LHCN-M2 (cell line): Measurements from ENCODE around the gene TFDP2. TPM values are rescaled to one million over a fixed set of nuclear protein-coding genes. Genes with fewer than 3 reads are reported as not detected.
"Not testable (repeated sequence)": the region's sequence is repeated elsewhere in the genome, so short reads cannot be mapped to it uniquely, and the experiment has no call there.

Source experiments
- DNase-seq: peaks from one replicate; pipeline ENCODE4 v3.0.0-alpha.2; 2012; ENCODE audit warnings: low read depth
- total RNA-seq: library from RNA; depleted of rRNA; stranded (reverse); fragments of >200 nt; gene quantifications from 2 replicates; pipeline ENCODE4 v1.2.3, GENCODE V29; 2014

TFDP2 gene
- total RNA-seq, 1 experiment from 2014 or later: 244 TPM

DNA sequence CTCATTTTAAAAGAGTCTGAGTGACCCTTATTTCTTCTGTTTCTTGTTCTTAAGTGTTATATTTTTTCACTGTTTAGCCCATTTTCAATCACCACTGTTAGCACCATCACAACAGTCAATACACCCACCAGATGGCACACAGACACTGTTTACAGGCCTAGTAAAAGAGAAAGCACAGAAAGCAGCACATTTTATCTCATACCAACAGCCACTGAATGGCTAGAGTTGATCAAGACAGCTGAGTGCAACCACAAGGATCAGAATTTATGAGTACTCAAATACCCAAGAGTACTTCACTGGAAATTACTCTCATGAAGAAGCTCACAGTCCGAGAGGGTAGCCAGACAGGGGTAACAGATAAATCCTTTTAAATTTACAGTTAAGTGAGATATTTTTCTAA is 127.0 kb downstream of the TFDP2 start:
- peak; percentile 78 for DNase-seq

GRCh38 chr3:142021127-142021526 is 128.2 kb downstream of the TFDP2 start:
- DNase-seq: no peak

GRCh38 chr3:142019794-142020320 is 129.5 kb downstream of the TFDP2 start:
- no peak for DNase-seq

DNA sequence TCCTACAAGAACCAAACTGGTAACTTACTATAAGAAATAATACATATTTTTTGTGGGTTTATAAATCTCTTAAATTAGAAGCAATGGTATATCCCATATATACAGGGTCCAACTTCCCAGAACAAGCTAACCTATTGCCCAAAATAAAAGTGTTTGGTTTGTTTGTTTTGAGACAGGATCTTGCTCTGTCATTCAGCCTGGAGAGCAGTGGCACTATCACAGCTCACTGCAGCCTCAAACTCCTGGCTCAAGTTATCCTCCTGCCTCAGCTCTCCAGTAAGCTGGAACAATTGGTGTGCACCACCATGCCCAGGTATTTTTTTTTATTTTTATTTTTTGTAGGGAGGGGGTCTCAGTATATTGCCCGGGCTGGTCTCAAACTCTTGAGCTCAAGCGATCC is 135.4 kb downstream of the TFDP2 start:
- no peak for DNase-seq

- no peak for DNase-seq
Measured at GRCh38 chr3:142013326-142013980, 135.9 kb downstream of the TFDP2 start.

DNA sequence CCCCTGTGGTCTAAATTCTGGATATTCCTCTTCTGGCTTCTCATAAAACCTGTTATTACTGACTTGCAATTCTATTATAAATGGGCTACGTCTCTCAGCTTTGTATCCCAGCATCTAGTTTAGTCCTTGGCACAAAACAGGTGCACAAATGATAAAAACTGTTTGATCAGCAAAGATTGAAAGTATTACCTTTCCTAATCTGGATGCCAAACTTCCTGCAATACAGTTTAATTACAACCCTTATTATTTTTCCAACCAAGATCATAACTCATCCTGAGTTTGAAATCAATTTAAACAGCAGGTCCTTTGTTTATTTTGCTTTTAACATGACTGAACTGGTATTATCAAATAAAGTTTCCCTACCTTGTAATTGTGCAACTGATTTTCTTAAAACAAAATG is 140.3 kb downstream of the TFDP2 start:
- no peak for DNase-seq

- DNase-seq: no peak
Measured at GRCh38 chr3:142007710-142008399, 141.5 kb downstream of the TFDP2 start.

- not testable (repeated sequence) for DNase-seq
Measured at GRCh38 chr3:142004957-142005356, 144.4 kb downstream of the TFDP2 start.

GRCh38 chr3:142004025-142004424 is 145.3 kb downstream of the TFDP2 start:
- no peak for DNase-seq

DNA sequence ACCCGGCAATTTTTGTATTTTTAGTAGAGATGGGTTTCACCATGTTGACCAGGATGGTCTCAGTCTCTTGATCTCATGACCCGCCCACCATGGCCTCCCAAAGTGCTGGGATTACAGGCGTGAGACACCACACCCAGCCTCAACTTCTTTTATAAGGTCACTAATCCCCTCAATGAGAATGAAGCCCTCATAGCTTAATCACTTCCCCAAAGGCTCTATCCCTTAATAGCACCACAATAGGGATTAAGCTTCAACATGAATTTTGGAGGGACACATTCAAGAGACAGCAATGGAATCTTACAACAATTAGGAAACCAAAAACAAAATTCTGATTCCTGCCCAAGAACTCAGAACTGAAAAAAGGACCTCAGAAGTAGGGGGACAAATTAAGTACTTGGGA is 146.1 kb downstream of the TFDP2 start:
- no peak for DNase-seq

- DNase-seq: peak; percentile 43
Measured at GRCh38 chr3:142000325-142000870, 148.9 kb downstream of the TFDP2 start.

GRCh38 chr3:141998669-141999290 is 150.6 kb downstream of the TFDP2 start:
- peak; percentile 12 for DNase-seq

- DNase-seq: no peak
Measured at GRCh38 chr3:141996437-141996836, 152.9 kb downstream of the TFDP2 start.

- no peak for DNase-seq
Measured at GRCh38 chr3:141994856-141995255, 154.5 kb downstream of the TFDP2 start.

DNA sequence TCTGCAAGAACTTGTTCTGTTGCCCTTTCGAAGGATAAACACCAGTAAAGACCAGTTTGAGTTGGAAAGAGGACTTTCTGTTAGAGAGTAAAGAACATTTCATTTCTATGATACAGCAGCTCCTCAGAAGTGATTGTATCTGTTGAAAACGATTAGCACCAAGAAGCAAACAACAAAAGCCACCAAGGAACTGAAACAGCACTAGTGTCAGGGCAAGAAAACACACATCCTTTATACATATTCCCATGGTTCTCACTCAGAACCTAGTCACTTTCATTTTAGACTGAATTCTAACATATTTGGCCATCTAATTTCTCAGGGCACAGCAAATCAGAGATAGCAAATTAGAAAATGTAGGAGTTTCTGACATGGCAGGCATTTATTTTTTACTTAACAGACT is 156.8 kb downstream of the TFDP2 start:
- DNase-seq: no peak

DNA sequence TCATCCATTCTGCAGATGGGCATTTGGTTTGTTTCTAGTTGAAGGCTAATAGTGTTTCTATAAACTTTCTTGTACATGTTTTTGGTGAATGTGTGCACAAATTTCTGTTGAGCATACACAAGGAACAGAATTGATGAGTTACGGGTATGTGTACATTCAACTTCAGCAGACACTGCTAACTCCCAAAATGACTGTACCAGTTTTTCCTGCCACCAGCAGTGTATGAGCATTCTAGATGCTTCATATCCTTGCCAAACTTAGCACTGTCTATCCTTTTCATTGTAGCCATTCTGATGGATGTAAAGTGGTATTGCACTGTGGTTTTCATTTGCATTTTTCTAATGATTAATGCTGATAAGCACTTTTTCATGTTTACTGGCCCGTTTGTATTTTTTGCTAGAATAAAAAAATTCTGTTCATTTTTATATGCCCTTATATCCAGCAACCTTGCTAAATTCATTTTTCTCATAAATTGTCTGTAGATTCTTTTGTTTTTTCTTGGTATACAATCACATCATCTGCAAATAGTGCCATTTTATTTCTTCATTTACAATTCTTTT is 162.7 kb downstream of the TFDP2 start:
- no peak for DNase-seq

- no peak for DNase-seq
Measured at GRCh38 chr3:141981084-141981483, 168.3 kb downstream of the TFDP2 start.

DNA sequence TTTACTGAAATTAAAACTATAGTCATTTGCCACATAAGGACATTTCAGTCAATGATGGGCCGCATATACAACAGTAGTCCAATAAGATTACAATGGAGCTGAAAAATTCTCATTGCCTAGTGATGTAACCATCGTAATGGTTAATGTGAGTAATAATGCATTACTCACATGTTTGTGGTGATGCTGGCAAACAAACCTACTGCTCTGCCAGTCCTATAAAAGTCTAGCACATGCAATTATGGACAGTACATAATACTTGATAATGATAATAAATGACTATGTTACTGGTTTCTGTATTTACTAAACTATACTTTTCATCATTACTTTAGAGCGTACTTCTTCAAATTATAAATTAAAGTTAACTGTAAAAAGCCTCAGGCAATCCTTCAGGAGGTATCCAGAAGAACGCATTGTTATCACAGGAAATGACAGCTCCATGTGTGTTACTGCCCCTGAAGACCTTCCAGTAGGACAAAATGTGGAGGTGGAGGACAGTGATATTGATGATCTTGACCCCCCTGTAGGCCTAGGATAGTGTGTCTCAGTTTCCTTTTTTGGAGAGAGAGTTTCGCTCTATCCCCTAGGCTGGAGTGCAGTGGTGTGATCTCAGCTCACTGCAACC is 170.2 kb downstream of the TFDP2 start:
- peak; percentile 81 for DNase-seq

DNA sequence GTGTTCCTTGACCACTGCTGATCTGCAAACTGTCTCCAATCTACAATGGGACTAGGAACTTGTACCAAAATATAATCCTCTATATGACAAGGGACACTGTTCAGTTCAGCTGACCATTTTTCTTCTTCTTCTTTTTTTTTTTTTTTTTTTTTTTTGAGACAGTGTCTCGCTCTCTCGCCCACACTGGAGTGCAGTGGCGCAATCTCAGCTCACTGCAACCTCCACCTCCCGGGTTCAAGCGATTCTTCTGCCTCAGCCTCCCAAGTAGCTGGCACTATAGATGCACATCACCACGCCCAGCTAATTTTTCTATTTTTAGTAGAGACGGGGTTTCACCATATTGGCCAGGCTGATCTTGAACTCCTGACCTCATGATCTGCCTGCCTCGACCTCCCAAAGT is 174.6 kb downstream of the TFDP2 start:
- DNase-seq: not testable (repeated sequence)

GRCh38 chr3:141972399-141972798 is 176.9 kb downstream of the TFDP2 start:
- DNase-seq: no peak

DNA sequence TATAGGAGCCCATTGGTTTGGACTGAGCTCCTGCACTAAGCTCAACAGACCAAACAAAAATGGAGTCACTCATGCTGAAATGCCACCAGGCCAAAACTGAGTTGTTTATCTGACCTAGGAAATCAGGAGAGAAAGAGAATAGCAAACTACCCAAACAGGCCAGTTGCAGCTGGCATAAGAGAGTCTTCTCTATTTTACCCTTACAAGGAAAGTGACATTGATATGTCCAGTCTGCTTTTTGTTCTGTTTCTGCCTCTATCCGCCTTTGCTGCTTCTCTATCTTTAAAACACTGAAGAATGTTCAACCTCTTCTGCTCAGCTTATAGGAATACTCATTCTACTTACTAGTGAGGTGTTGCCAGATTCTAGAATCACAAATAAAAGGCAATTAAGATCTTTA is 177.8 kb downstream of the TFDP2 start:
- no peak for DNase-seq

DNA sequence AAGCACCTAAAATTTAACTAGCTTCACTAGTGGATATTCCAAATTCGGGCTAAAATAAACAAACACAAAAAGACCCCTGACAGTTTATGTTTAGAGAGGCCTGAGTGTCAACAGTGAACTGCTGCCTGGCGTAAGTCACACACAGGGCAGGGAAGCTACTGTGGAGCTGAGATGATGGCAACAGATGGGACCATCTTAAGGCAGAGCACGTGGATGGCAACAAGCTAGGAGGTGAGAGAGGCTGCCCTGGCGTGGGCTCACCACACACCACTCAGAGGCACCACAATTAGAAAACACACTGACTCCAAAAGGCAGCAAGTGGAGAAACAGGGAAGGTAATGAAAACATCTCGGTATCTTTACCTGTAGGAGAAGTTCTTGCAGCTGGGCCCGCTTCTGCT is 179.6 kb downstream of the TFDP2 start:
- DNase-seq: no peak
